GM12878 (cell line): ENCODE data around the gene KLK3. TPM values are rescaled to one million over a fixed set of nuclear protein-coding genes. Genes with fewer than 3 reads are reported as not detected.

Experiments
- BACH1 ChIP-seq: fragments of 450-650 bp; IDR thresholded peaks from 2 replicates; pipeline ENCODE4 v1.6.1; 2017; ENCODE audit warnings: mild to moderate bottlenecking, borderline replicate concordance
- BHLHE40 ChIP-seq, 2 experiments: fragments of 450-650 bp in 1 of 2; IDR thresholded peaks; 2 replicates each; pipeline ENCODE4 v1.6.1; 2011 to 2017; ENCODE audit warnings: low read depth in 2 of 2, borderline replicate concordance in 1 of 2, improper control_type of control experiment in 1 of 2, low read length in 1 of 2, mild to moderate bottlenecking in 1 of 2
- DPF2 ChIP-seq: fragments of 450-650 bp; IDR thresholded peaks from 2 replicates; pipeline ENCODE4 v1.6.1; 2017; ENCODE audit warnings: mild to moderate bottlenecking
- E4F1 ChIP-seq: fragments of 450-650 bp; IDR thresholded peaks from 2 replicates; pipeline ENCODE4 v1.6.1; 2018; ENCODE audit warnings: borderline replicate concordance, mild to moderate bottlenecking; ENCODE audit not compliant: partially characterized antibody
- HDGF ChIP-seq: fragments of 450-650 bp; IDR thresholded peaks from 2 replicates; pipeline ENCODE4 v1.6.1; 2016; ENCODE audit warnings: antibody characterized with exemption
- IKZF1 ChIP-seq: fragments of 450-650 bp; conservative IDR thresholded peaks from 2 replicates; pipeline ENCODE4 v1.6.1; 2017; ENCODE audit warnings: antibody characterized with exemption, mild to moderate bottlenecking
- KDM1A ChIP-seq: fragments of 200-600 bp; sonication (generic); IDR thresholded peaks from 2 replicates; pipeline ENCODE4 v1.6.1; 2016; ENCODE audit warnings: borderline replicate concordance
- LARP7 ChIP-seq: fragments of 450-650 bp; IDR thresholded peaks from 2 replicates; pipeline ENCODE4 v1.6.1; 2017; ENCODE audit warnings: mild to moderate bottlenecking
- NKRF ChIP-seq: fragments of 450-650 bp; conservative IDR thresholded peaks from 2 replicates; pipeline ENCODE4 v1.6.1; 2017; ENCODE audit warnings: mild to moderate bottlenecking, moderate library complexity
- POLR2A ChIP-seq: IDR thresholded peaks from 2 replicates; pipeline ENCODE4 v1.6.1; 2011; ENCODE audit warnings: low read depth, mild to moderate bottlenecking, low read length
- RAD21 ChIP-seq: IDR thresholded peaks from 2 replicates; pipeline ENCODE4 v1.6.1; 2011; ENCODE audit warnings: mild to moderate bottlenecking, low read depth, low read length, moderate library complexity; ENCODE audit not compliant: insufficient read depth
- SMAD5 ChIP-seq: IDR thresholded peaks from 2 replicates; pipeline ENCODE4 v1.6.1; 2016; ENCODE audit warnings: antibody characterized with exemption, low read depth
- TBL1XR1 ChIP-seq: IDR thresholded peaks from 2 replicates; pipeline ENCODE4 v1.6.1; 2012; ENCODE audit warnings: low read depth, low read length, improper control_type of control experiment
- YY1 ChIP-seq: IDR thresholded peaks from 2 replicates; pipeline ENCODE4 v1.6.1; 2011; ENCODE audit warnings: low read depth, mild to moderate bottlenecking, low read length
- polyA plus RNA-seq, 11 experiments: library from polyadenylated mRNA; depleted of rRNA in 4 of 11; unstranded in 6 of 11; stranded (reverse) in 5 of 11; fragments of >200 nt; fragmentation: Nextera tagmentation in 4 of 11; fragmentation: Illumina TruSeq in 1 of 11; extraction: Ambion mirVana in 4 of 11; extraction: Trizol in 1 of 11; gene quantifications; 1 replicate in 1 of 11; 2 replicates in 10 of 11; pipeline versions ENCODE4 v1.2.1 to v1.2.3, GENCODE V29; 2011 to 2016; ENCODE audit warnings: inconsistent platforms in 2 of 11, missing spikeins in 2 of 11, low read depth in 1 of 11
- total RNA-seq, 4 experiments: library from RNA; depleted of rRNA in 3 of 4; stranded (reverse); fragments of >200 nt in 3 of 4; fragmentation: Illumina TruSeq in 1 of 4; extraction: Trizol in 1 of 4; gene quantifications; 2 replicates each; pipeline versions ENCODE4 v1.2.1 to v1.2.3, GENCODE V29; 2013 to 2021

KLK3 gene
- total and polyA plus RNA-seq, 10 of the 15 experiments (the other 5 are each of a cell fraction or from before 2014, with no cell fraction given) = 0.31 TPM; not detected in 9

DNA sequence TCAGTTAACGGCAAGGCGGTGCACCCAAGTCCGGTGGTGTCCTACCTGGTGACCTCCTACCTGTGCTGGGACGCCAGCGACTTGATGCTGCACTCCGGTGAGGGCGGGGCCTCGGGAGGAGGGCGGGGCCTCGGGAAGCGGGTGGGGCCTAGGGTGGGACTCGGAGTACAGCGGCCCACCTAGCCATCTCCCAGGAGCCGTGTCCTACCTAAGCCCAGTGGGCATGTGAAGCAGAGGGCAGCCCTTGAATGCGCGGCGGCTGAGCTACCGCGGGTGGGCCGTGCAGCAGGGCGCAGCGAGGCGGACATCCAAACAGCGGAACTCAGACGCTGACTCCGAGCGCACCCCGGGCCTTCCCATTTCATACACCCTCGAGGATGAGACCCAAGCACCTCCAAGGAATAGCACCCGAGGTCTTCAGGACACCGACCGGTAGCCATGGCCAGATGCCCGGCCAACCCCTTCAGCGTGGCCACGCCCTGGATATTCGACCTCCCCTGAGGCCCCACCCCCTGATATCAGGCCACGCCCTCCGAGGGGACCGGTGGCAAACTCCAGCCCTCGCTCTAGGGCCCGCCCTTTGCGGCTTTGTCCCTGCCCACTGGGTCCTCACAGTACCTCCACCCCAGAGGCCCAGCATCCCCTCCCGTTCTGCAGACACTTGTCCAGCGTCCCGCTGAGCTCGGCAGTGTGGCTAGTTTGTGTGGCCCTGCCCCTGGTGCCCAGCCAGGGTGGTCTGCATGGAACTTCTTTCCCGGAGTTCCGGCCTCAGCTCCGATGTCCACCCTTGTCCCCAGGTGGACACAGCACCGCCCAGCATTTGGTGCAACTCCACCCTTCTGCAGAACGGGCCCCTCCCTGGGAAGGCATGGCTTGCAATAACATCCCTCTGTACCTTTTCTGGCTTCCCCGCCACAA lies 36.5 kb upstream of the KLK3 start (continued):
- TF ChIP-seq KDM1A (no peak), BACH1 (peak; percentile 69; the same call in 1 of the 2 replicates), HDGF (peak; percentile 50), BHLHE40 (IDR thresholded peaks at IDR 0.05; ENCODE audit: borderline replicate concordance in 1 of 2, low read depth in 2 of 2, low read length in 1 of 2) (no peak), YY1 (peak; percentile 75), TBL1XR1 (no peak), DPF2 (no peak), LARP7 (peak; percentile 69; the same call in 1 of the 2 replicates), SMAD5 (0 out of 2 replicates have a peak, but pooled peaks have one; percentile 25), E4F1 (no peak), RAD21 (no peak), POLR2A (peak; percentile 67; the same call in 1 of the 2 replicates), IKZF1 (0 out of 2 replicates have a peak, but pooled peaks have one; percentile 28), NKRF (0 out of 2 replicates have a peak, but pooled peaks have one; percentile 23)
